Sigmoid colon (tissue), 7 donors: Measurements from ENCODE around the gene TFR2. TPM values are rescaled to one million over a fixed set of nuclear protein-coding genes. Genes with fewer than 3 reads are reported as not detected.

Experiments
- DNase-seq: peaks from one replicate; pipeline ENCODE4 v3.0.0-alpha.2; 2019
- H3K27ac ChIP-seq, 4 donors: fragments of 200-600 bp; sonication (generic); one replicate each; pipeline ENCODE4 v1.5.1; 2016 to 2019; ENCODE audit warnings: mild to moderate bottlenecking in 1 of 4
- H3K27me3 ChIP-seq, 3 donors: fragments of 200-600 bp; sonication (generic); one replicate each; pipeline ENCODE4 v1.5.1; 2019; ENCODE audit warnings: mild to moderate bottlenecking in 1 of 3
- H3K36me3 ChIP-seq, 4 donors: fragments of 200-600 bp; sonication (generic); one replicate each; pipeline ENCODE4 v1.5.1; 2016 to 2019
- H3K4me1 ChIP-seq, 4 donors: fragments of 200-600 bp; sonication (generic); one replicate each; pipeline ENCODE4 v1.5.1; 2017 to 2019
- H3K4me3 ChIP-seq, 4 donors: fragments of 200-600 bp; sonication (generic); one replicate each; pipeline ENCODE4 v1.5.1; 2017 to 2019; ENCODE audit warnings: mild to moderate bottlenecking in 2 of 4, moderate library complexity in 1 of 4
- H3K9me3 ChIP-seq, 4 donors: fragments of 200-600 bp in 3 of 4; sonication (generic) in 3 of 4; one replicate each; pipeline versions ENCODE4 v1.5.1 to v1.6.1; 2013 to 2019
- CTCF ChIP-seq, 4 experiments: fragments of 450-650 bp in 3 of 4; fragments of 200-600 bp in 1 of 4; IDR thresholded peaks; one replicate each; pipeline ENCODE4 v1.5.1; 2016 to 2019; ENCODE audit warnings: antibody characterized with exemption in 4 of 4, mild to moderate bottlenecking in 3 of 4, moderate library complexity in 2 of 4
- EP300 ChIP-seq, 4 donors: sonication (generic); formaldehyde crosslinking; IDR thresholded peaks; one replicate each; pipeline ENCODE4 v1.6.1; 2017; ENCODE audit warnings: antibody characterized with exemption in 4 of 4
- POLR2A ChIP-seq, 2 donors: fragments of 450-650 bp; IDR thresholded peaks; one replicate each; pipeline ENCODE4 v1.6.1; 2016; ENCODE audit warnings: antibody characterized with exemption in 2 of 2, mild to moderate bottlenecking in 2 of 2, moderate library complexity in 2 of 2
- POLR2AphosphoS5 ChIP-seq, 4 donors: sonication (generic); formaldehyde crosslinking; IDR thresholded peaks; one replicate each; pipeline ENCODE4 v1.6.1; 2017; ENCODE audit warnings: antibody characterized with exemption in 4 of 4
- WGBS, 2 donors: extraction: QIAGEN DNeasy Blood & Tissue Kit; methylation state at CpG; one replicate each; pipeline ENCODE4 v1.1.7; 2013; 5-methylcytosine and 5-hydroxymethylcytosine counted together
- intact Hi-C: fragments of 100-400 bp; cut with DNase I; formaldehyde crosslinking; loops from one replicate; pipeline ENCODE4 v1.15.1; 2023
- polyA plus RNA-seq, 3 donors: library from polyadenylated mRNA; stranded (reverse); fragments of 200-250 nt; gene quantifications; one replicate each; pipeline ENCODE4 v1.2.3, GENCODE V29; 2013
- total RNA-seq, 4 donors: library from RNA; depleted of rRNA; stranded (reverse); fragments of >200 nt; gene quantifications; one replicate each; pipeline ENCODE4 v1.1.0, GENCODE V29; 2016
- donor health status: healthy with polysubstance abuse.
- donor health status: Bipolar disorder and iron deficiency.
- donor health status: healthy.

Gene TFR2
- total and polyA plus RNA-seq, 7 donors, result 0.71 to 2.2 TPM; not detected in 5

DNA sequence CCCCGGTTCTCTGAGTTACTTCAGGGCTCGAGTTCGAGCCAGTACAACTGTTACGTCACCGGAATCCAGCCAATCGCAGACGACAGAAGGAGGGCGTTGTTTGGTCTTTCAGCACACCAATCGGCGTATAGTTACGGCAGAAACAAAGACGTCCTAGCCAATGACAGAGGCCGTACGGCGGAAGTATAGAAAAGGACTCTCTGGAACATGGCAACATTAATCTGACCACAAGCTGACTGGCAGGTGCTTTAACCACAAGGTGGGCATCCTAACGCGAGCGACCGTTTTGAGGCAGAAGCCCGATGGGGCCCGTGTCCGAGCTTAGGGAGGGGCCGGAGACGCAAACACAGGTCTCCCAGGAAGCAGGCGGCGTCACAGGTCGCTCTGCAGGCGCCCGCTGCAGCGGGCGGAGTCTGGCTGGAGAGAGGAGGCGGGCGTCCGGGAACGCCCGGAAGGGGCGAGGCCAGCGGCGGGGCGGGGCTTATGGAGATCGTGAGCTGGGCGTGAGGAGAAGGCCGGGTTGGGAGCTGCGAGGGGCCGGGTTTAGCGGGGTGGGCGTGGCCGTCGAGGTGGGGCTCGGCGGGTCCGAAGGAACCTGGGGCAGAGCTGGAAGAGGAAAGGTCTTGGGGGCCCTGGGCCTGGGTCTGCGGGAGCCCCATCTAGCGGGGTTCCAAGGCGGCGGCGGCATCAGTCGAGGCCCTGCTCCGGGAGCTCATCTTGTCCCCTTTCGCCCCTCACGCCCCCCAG is 29.2 kb downstream of the TFR2 start, which contains the start of gene MOSPD3:
Gene MOSPD3 (plus strand): TSS at position 558 of the 747 bp plus-strand sequence. CDS start 252 bp downstream, outside the sequence.
- peak within 1 kb of the TSS; percentile 92 to 97 (median 94) for H3K27ac ChIP-seq
- TF ChIP-seq CTCF (IDR thresholded peaks at IDR 0.05), result peak in 1 of 4 experiments; percentile 10
- peak; percentile 65 to 96 (median 82) for TF ChIP-seq POLR2AphosphoS5 (IDR thresholded peaks at IDR 0.05)
- peak in 1 of 4 donors; percentile 5 for TF ChIP-seq EP300 (IDR thresholded peaks at IDR 0.05)
- TF ChIP-seq POLR2A (IDR thresholded peaks at IDR 0.05), result peak; percentile 76 to 84
- intact Hi-C loops, result loop anchor here (2.0 to 10.0 kb wide), 2 partner anchors 61 to 263 kb away; partner anchors contain the start of genes GNB2 and SRRT
- peak; percentile 100 for DNase-seq
- H3K4me3 ChIP-seq, result peak within 1 kb of the TSS; percentile 57 to 91 (median 79)
- H3K36me3 ChIP-seq, result peaks cover 0 to 12% (median 0%) of the 10 kb centered on the region in 4 donors
- peaks cover 0 to 16% (median 13%) of the 10 kb centered on the region in 4 donors for H3K4me1 ChIP-seq
- 0 to 1% methylated on average over 61 of the region's 61 CpGs for WGBS, 2 donors
- H3K9me3 ChIP-seq, result no peaks in the 10 kb centered on the region
- no peaks in the 10 kb centered on the region for H3K27me3 ChIP-seq

GRCh38 chr7:100609958-100610357 is 31.4 kb downstream of the TFR2 start:
- Histone ChIP-seq H3K36me3 (peaks cover 0 to 5% (median 0%) of the 10 kb centered on the region in 4 donors), H3K9me3 (no peaks in the 10 kb centered on the region), H3K27me3 (no peaks in the 10 kb centered on the region), H3K4me3 (no peak overlapping the region), H3K27ac (no peak overlapping the region), H3K4me1 (peaks cover 0 to 28% (median 23%) of the 10 kb centered on the region in 4 donors)
- 90 to 92% methylated on average over 5 of the region's 5 CpGs for WGBS, 2 donors
- intact Hi-C loops, result loop anchor here (2.0 to 10.0 kb wide), 2 partner anchors 63 to 265 kb away; partner anchors contain the start of genes GNB2 and SRRT
- TF ChIP-seq POLR2AphosphoS5 (IDR thresholded peaks at IDR 0.05) (no peak), POLR2A (IDR thresholded peaks at IDR 0.05) (no peak), CTCF (IDR thresholded peaks at IDR 0.05) (no peak), EP300 (IDR thresholded peaks at IDR 0.05) (no peak)
- DNase-seq, result no peak

- no peak overlapping the region for H3K4me3 ChIP-seq
- DNase-seq, result no peak
- peaks cover 0 to 45% (median 29%) of the 10 kb centered on the region in 4 donors for H3K4me1 ChIP-seq
- no peaks in the 10 kb centered on the region for H3K9me3 ChIP-seq
- intact Hi-C loops, result no loop called here
- WGBS, 2 donors, result 85 to 93% methylated on average over 8 of the region's 8 CpGs
- no peak overlapping the region for H3K27ac ChIP-seq
- TF ChIP-seq CTCF (IDR thresholded peaks at IDR 0.05), result no peak
- TF ChIP-seq EP300 (IDR thresholded peaks at IDR 0.05), result no peak
- TF ChIP-seq POLR2A (IDR thresholded peaks at IDR 0.05), result no peak
- TF ChIP-seq POLR2AphosphoS5 (IDR thresholded peaks at IDR 0.05), result no peak
- H3K36me3 ChIP-seq, result no peaks in the 10 kb centered on the region
- H3K27me3 ChIP-seq, result no peaks in the 10 kb centered on the region
Measured at GRCh38 chr7:100607111-100607510, 34.2 kb downstream of the TFR2 start.

GRCh38 chr7:100606313-100606712 is 35.0 kb downstream of the TFR2 start:
- TF ChIP-seq CTCF (IDR thresholded peaks at IDR 0.05) (no peak), EP300 (IDR thresholded peaks at IDR 0.05) (no peak), POLR2A (IDR thresholded peaks at IDR 0.05) (no peak), POLR2AphosphoS5 (IDR thresholded peaks at IDR 0.05) (no peak)
- Histone ChIP-seq H3K4me3 (no peak overlapping the region), H3K36me3 (no peaks in the 10 kb centered on the region), H3K27me3 (no peaks in the 10 kb centered on the region), H3K4me1 (peaks cover 0 to 44% (median 29%) of the 10 kb centered on the region in 4 donors), H3K9me3 (no peaks in the 10 kb centered on the region), H3K27ac (no peak overlapping the region)
- intact Hi-C loops, result no loop called here
- 91 to 94% methylated on average over 12 of the region's 12 CpGs for WGBS, 2 donors
- no peak for DNase-seq
